Activated naive CD8-positive, alpha-beta T cell treated with anti-CD3 and anti-CD28 coated beads, Interleukin-2, amount 50 U/mL, for 24 hours (primary cell): Measurements from ENCODE around the gene FTH1.
"Not testable (repeated sequence)": the region's sequence is repeated elsewhere in the genome, so short reads cannot be mapped to it uniquely, and the experiment has no call there.

Source experiments
- ATAC-seq: fragments of 150-1000 bp; cut with Tn5 transposase; one replicate; pipeline ENCODE4 v1.10.0; 2021
- DNase-seq: peaks from one replicate; pipeline ENCODE4 v3.0.0; 2021
- H3K27ac Mint-ChIP-seq: one replicate; pipeline ENCODE4 v1.8.0; 2021; ENCODE audit warnings: mild to moderate bottlenecking, mixed read lengths
- H3K27me3 Mint-ChIP-seq: one replicate; pipeline ENCODE4 v1.8.0; 2021; ENCODE audit warnings: mixed read lengths
- H3K36me3 Mint-ChIP-seq: one replicate; pipeline ENCODE4 v1.8.0; 2021; ENCODE audit warnings: low read depth, mixed read lengths
- H3K4me1 Mint-ChIP-seq: one replicate; pipeline ENCODE4 v1.8.0; 2021; ENCODE audit warnings: mixed read lengths
- H3K4me3 Mint-ChIP-seq: one replicate; pipeline ENCODE4 v1.8.0; 2021; ENCODE audit warnings: mild to moderate bottlenecking, moderate library complexity, mixed read lengths
- H3K9me3 Mint-ChIP-seq: one replicate; pipeline ENCODE4 v1.8.0; 2021; ENCODE audit warnings: mixed read lengths

FTH1 gene

GRCh38 chr11:61972672-61973475 is 5.4 kb upstream of the FTH1 start:
- Mint-ChIP-seq H3K27ac (peak overlapping the region; percentile 84), H3K4me3 (peak overlapping the region; percentile 51), H3K4me1 (peaks cover 53% of the 10 kb centered on the region), H3K9me3 (no peaks in the 10 kb centered on the region), H3K36me3 (no peaks in the 10 kb centered on the region), H3K27me3 (no peaks in the 10 kb centered on the region)
- DNase-seq (no peak), ATAC-seq (peak; percentile 12)

- peak overlapping the region; percentile 51 for H3K4me3 Mint-ChIP-seq
- H3K36me3 Mint-ChIP-seq, result no peaks in the 10 kb centered on the region
- H3K4me1 Mint-ChIP-seq, result peaks cover 53% of the 10 kb centered on the region
- no peak for ATAC-seq
- no peaks in the 10 kb centered on the region for H3K27me3 Mint-ChIP-seq
- DNase-seq, result no peak
- H3K9me3 Mint-ChIP-seq, result no peaks in the 10 kb centered on the region
- H3K27ac Mint-ChIP-seq, result peak overlapping the region; percentile 84
Observed at GRCh38 chr11:61972112-61972671, 4.8 kb upstream of the FTH1 start.

GRCh38 chr11:61971248-61972111 is 4.0 kb upstream of the FTH1 start:
- Mint-ChIP-seq H3K27ac (peak overlapping the region; percentile 57), H3K4me1 (peaks cover 54% of the 10 kb centered on the region), H3K27me3 (no peaks in the 10 kb centered on the region), H3K4me3 (no peak overlapping the region), H3K9me3 (no peaks in the 10 kb centered on the region), H3K36me3 (peaks cover 1% of the 10 kb centered on the region)
- DNase-seq (peak; percentile 49), ATAC-seq (no peak)

- H3K9me3 Mint-ChIP-seq, result no peaks in the 10 kb centered on the region
- H3K27me3 Mint-ChIP-seq, result no peaks in the 10 kb centered on the region
- H3K4me3 Mint-ChIP-seq, result no peak overlapping the region
- no peak for ATAC-seq
- DNase-seq, result no peak
- H3K36me3 Mint-ChIP-seq, result peaks cover 14% of the 10 kb centered on the region
- peaks cover 62% of the 10 kb centered on the region for H3K4me1 Mint-ChIP-seq
- no peak overlapping the region for H3K27ac Mint-ChIP-seq
Observed at GRCh38 chr11:61969838-61970662, 2.6 kb upstream of the FTH1 start.

GRCh38 chr11:61969391-61969758 is 1.9 kb upstream of the FTH1 start:
- Mint-ChIP-seq H3K27ac (no peak overlapping the region), H3K4me1 (peaks cover 69% of the 10 kb centered on the region), H3K27me3 (no peaks in the 10 kb centered on the region), H3K4me3 (no peak overlapping the region), H3K36me3 (peaks cover 21% of the 10 kb centered on the region), H3K9me3 (no peaks in the 10 kb centered on the region)
- DNase-seq, result no peak
- no peak for ATAC-seq

- no peak for DNase-seq
- no peak for ATAC-seq
- Mint-ChIP-seq H3K4me1 (peaks cover 74% of the 10 kb centered on the region), H3K9me3 (no peaks in the 10 kb centered on the region), H3K36me3 (peaks cover 26% of the 10 kb centered on the region), H3K4me3 (peak overlapping the region; percentile 92), H3K27me3 (no peaks in the 10 kb centered on the region), H3K27ac (peak overlapping the region; percentile 86)
Observed at GRCh38 chr11:61968758-61969390, 1.4 kb upstream of the FTH1 start.

- Mint-ChIP-seq H3K9me3 (no peaks in the 10 kb centered on the region), H3K27me3 (no peaks in the 10 kb centered on the region), H3K27ac (peak overlapping the region; percentile 86), H3K4me1 (peaks cover 75% of the 10 kb centered on the region), H3K36me3 (peaks cover 32% of the 10 kb centered on the region), H3K4me3 (peak overlapping the region; percentile 92)
- DNase-seq (peak; percentile 65), ATAC-seq (peak; percentile 21)
Observed at GRCh38 chr11:61967924-61968757, 707 bp upstream of the FTH1 start.

- Mint-ChIP-seq H3K36me3 (peaks cover 34% of the 10 kb centered on the region), H3K27me3 (no peaks in the 10 kb centered on the region), H3K27ac (peak overlapping the region; percentile 86), H3K4me3 (peak overlapping the region; percentile 92), H3K9me3 (no peaks in the 10 kb centered on the region), H3K4me1 (peaks cover 65% of the 10 kb centered on the region)
- peak; percentile 35 for DNase-seq
- no peak for ATAC-seq
Observed at GRCh38 chr11:61966734-61967115, 709 bp downstream of the FTH1 start.

- Mint-ChIP-seq H3K4me1 (peaks cover 47% of the 10 kb centered on the region), H3K27ac (peak overlapping the region; percentile 20), H3K4me3 (peak overlapping the region; percentile 92), H3K36me3 (peaks cover 34% of the 10 kb centered on the region)
- ATAC-seq, DNase-seq, H3K9me3 Mint-ChIP-seq, H3K27me3 Mint-ChIP-seq: not testable (repeated sequence)
Observed at GRCh38 chr11:61964666-61965271, 2.7 kb downstream of the FTH1 start.

- DNase-seq (no peak), ATAC-seq (no peak)
- H3K4me1 Mint-ChIP-seq, result peaks cover 42% of the 10 kb centered on the region
- peaks cover 34% of the 10 kb centered on the region for H3K36me3 Mint-ChIP-seq
- no peak overlapping the region for H3K27ac Mint-ChIP-seq
- H3K27me3 Mint-ChIP-seq, result no peaks in the 10 kb centered on the region
- no peaks in the 10 kb centered on the region for H3K9me3 Mint-ChIP-seq
- peak overlapping the region; percentile 92 for H3K4me3 Mint-ChIP-seq
Observed at GRCh38 chr11:61964058-61964665, 3.3 kb downstream of the FTH1 start.

GRCh38 chr11:61963282-61964057 is 4.0 kb downstream of the FTH1 start:
- Mint-ChIP-seq H3K27ac (peak overlapping the region; percentile 69), H3K27me3 (no peaks in the 10 kb centered on the region), H3K36me3 (peaks cover 34% of the 10 kb centered on the region), H3K9me3 (no peaks in the 10 kb centered on the region), H3K4me1 (peaks cover 36% of the 10 kb centered on the region), H3K4me3 (peak overlapping the region; percentile 22)
- ATAC-seq (no peak), DNase-seq (no peak)

- Mint-ChIP-seq H3K9me3 (no peaks in the 10 kb centered on the region), H3K36me3 (peaks cover 34% of the 10 kb centered on the region), H3K4me1 (peaks cover 32% of the 10 kb centered on the region), H3K27me3 (no peaks in the 10 kb centered on the region), H3K27ac (no peak overlapping the region), H3K4me3 (no peak overlapping the region)
- ATAC-seq, result no peak
- no peak for DNase-seq
Observed at GRCh38 chr11:61963016-61963281, 4.5 kb downstream of the FTH1 start.
